Measurements from ENCODE around the gene RNF144A. TPM values are rescaled to one million over a fixed set of nuclear protein-coding genes. Genes with fewer than 3 reads are reported as not detected.

The RNF144A gene
- total and polyA plus RNA-seq, 10 of the 15 experiments (the other 5 are each of a cell fraction or from before 2014, with no cell fraction given), result 0.02 to 12.1 (median 0.48) TPM; not detected in 1

GRCh38 chr2:7075834-7076233 is 158.6 kb downstream of the RNF144A start:
- no TSS peak for BruUV-seq (replicated peaks)
- ATAC-seq (no peak), DNase-seq (ENCODE audit: low read depth, low spot score) (no peak), FAIRE-seq (no peak)
- no peak overlapping the region for H3K9ac ChIP-seq (ENCODE audit: control insufficient read depth, insufficient read depth, low read length)
- H3K79me2 ChIP-seq (ENCODE audit: control insufficient read depth, insufficient read depth, low read length), result no peaks in the 10 kb centered on the region
- CTCF ChIA-PET, result interaction anchor here (0.7 kb wide), 1 partner anchor 150 kb away, joined by 3 read pairs; no protein-coding TSS in a partner anchor
- no peaks in the 10 kb centered on the region for H3K9me3 ChIP-seq (replicated peaks; ENCODE audit: control insufficient read depth, insufficient read depth, low read length)
- H3K27me3 ChIP-seq (replicated peaks in 1 of 2; ENCODE audit: control insufficient read depth in 2 of 2, insufficient read depth in 2 of 2, low read length in 1 of 2), result no peaks in the 10 kb centered on the region
- in situ Hi-C loops (cut with MboI), result no loop called here
- no peak for TF ChIP-seq NFXL1 (IDR thresholded peaks at IDR 0.05; ENCODE audit: borderline replicate concordance)
- no peak for TF ChIP-seq CTCF (IDR thresholded peaks at IDR 0.05 in 2 of 3, conservative IDR thresholded peaks at IDR 0.05 in 1 of 3; ENCODE audit: control insufficient read depth in 2 of 3, extremely low read depth in 1 of 3, insufficient read depth in 1 of 3, low read depth in 3 of 3, low read length in 3 of 3)
- TF ChIP-seq MYB (IDR thresholded peaks at IDR 0.05; ENCODE audit: borderline replicate concordance, low read depth, low read length), result no peak
- TF ChIP-seq MXI1 (IDR thresholded peaks at IDR 0.05; ENCODE audit: low read depth, low read length), result no peak
- no peak for TF ChIP-seq FOXM1 (IDR thresholded peaks at IDR 0.05; ENCODE audit: low read depth, low read length)
- no peak overlapping the region for H3K27ac ChIP-seq (ENCODE audit: control insufficient read depth, insufficient read depth)
- POLR2A ChIA-PET, result no interaction called here
- H4K20me1 ChIP-seq (ENCODE audit: control insufficient read depth, insufficient read depth), result no peaks in the 10 kb centered on the region
- SMC1A ChIA-PET (ENCODE audit: uncharacterized antibody, unreplicated experiment), result no interaction called here
- no peaks in the 10 kb centered on the region for H3K36me3 ChIP-seq (ENCODE audit: control insufficient read depth in 2 of 2, insufficient read depth in 2 of 2, low read length in 1 of 2)
- intact Hi-C loops (cut with micrococcal nuclease; ENCODE audit: unreplicated experiment), result no loop called here
- no peaks in the 10 kb centered on the region for H3K4me1 ChIP-seq (ENCODE audit: control insufficient read depth, insufficient read depth, low read length)
- 31% methylated on average over 1 of the region's 1 CpG for WGBS (ENCODE audit: insufficient coverage, insufficient replicate concordance, low lambda C conversion rate, missing lambda C conversion rate)
- RAD21 ChIA-PET (ENCODE audit: unreplicated experiment), result no interaction called here
- no peak overlapping the region for H3K4me3 ChIP-seq
- H2AFZ ChIP-seq (ENCODE audit: control insufficient read depth, low read depth, low read length), result no peak overlapping the region
- H3K4me2 ChIP-seq (ENCODE audit: control insufficient read depth, insufficient read depth), result no peak overlapping the region
